Measurements from ENCODE around the gene KIF25.

DNA sequence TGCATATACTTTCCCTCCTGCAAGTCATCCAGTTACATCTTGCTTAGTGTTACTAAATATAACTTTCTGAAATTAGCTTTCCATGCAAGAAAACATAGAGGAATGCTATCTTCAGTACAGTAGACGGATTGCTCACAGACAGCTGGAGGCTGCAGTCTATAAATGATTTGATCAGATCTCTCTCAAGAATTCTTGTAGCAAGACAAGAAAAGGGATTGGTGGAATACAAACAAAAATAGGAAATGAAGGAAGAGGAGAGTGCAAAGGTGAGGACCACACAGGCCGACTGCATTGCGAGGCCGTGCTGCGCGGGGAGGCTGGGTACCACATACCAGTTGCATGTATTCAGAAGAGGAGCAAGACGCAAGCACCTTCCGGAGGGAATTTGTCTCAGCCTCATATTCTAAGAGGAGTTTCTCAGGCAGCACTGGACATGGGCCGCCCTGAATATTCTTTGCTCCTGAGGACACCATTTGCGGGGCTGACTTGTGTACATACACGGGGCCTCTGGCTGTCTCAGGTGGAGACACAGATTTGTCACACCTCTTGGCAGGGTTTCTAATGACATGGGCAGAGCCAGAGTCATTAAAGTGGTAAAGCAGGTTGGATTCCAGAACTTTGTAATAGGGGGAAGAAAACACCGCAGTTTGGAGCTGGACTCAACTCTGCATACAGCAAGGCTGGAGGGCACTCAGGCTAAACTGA lies 22.7 kb upstream of the KIF25 start:
- TF ChIP-seq CTCF (IDR thresholded peaks at IDR 0.05), result no peak
- no peak for TF ChIP-seq POLR2A (IDR thresholded peaks at IDR 0.05)

Measured in breast epithelium (tissue), 3 donors.